Measurements from ENCODE around the gene TRAF1. TPM values are rescaled to one million over a fixed set of nuclear protein-coding genes. Genes with fewer than 3 reads are reported as not detected.
"Not testable (repeated sequence)": the region's sequence is repeated elsewhere in the genome, so short reads cannot be mapped to it uniquely, and the experiment has no call there.

TRAF1 gene, protein sequence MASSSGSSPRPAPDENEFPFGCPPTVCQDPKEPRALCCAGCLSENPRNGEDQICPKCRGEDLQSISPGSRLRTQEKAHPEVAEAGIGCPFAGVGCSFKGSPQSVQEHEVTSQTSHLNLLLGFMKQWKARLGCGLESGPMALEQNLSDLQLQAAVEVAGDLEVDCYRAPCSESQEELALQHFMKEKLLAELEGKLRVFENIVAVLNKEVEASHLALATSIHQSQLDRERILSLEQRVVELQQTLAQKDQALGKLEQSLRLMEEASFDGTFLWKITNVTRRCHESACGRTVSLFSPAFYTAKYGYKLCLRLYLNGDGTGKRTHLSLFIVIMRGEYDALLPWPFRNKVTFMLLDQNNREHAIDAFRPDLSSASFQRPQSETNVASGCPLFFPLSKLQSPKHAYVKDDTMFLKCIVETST
- 10 to 100 TPM; 12.3 to 21.0 (median 19.8) TPM for total RNA-seq

DNA sequence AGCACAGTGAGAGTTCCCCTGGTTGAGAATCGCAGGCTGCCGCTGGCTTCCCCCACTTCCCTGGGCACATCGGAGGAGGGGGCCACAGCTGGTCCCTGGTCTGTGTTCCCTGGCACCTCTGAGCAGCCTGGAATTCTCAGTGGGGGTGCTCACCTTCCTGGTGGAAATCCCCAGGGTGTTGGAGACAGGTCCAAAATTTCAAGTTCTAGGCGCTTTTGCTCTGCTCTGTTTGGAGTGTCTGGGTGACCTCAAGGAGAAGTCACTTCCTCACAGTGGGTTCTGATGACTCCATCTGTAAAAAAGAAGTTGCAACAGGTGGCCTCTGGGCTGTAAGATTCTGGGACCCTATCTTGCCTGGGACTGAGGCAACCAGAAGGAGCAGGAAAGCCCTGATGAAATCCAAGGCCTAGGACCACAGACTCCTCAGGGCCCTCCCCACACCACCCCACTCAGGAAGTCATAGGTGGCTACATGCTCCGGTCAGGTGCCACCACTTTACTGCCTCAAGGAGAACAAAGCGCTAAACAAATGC lies at the start of gene TRAF1:
TRAF1 (minus strand) TSS at position 400 of the 532 bp plus-strand sequence. CDS start 721 bp downstream, outside the sequence.
- peaks cover 0 to 50% (median 34%) of the 10 kb centered on the region in 4 donors for H3K4me1 ChIP-seq
- TF ChIP-seq CTCF (IDR thresholded peaks at IDR 0.05) = no peak
- peak within 1 kb of the TSS in 1 of 4 donors; percentile 5 for H3K4me3 ChIP-seq
- H3K27me3 ChIP-seq = no peaks in the 10 kb centered on the region
- no peaks in the 10 kb centered on the region for H3K36me3 ChIP-seq
- no peak for DNase-seq (ENCODE audit: low spot score in 2 of 2)
- 68 to 75% methylated on average over 6 of the region's 6 CpGs for WGBS, 2 donors
- H3K27ac ChIP-seq = peak within 1 kb of the TSS; percentile 19 to 97 (median 95)
- no peaks in the 10 kb centered on the region for H3K9me3 ChIP-seq

GRCh38 chr9:120974921-120975320 lies 48.3 kb upstream of the TRAF1 start:
- Histone ChIP-seq H3K9me3 (no peaks in the 10 kb centered on the region), H3K27me3 (no peaks in the 10 kb centered on the region), H3K4me1 (no peaks in the 10 kb centered on the region), H3K27ac (no peak overlapping the region), H3K4me3 (no peak overlapping the region), H3K36me3 (peaks cover 0 to 38% (median 0%) of the 10 kb centered on the region in 3 donors)
- DNase-seq (ENCODE audit: low spot score in 2 of 2) = no peak
- no peak for TF ChIP-seq EP300 (IDR thresholded peaks at IDR 0.05)
- TF ChIP-seq CTCF (IDR thresholded peaks at IDR 0.05) = no peak
- no peak for TF ChIP-seq POLR2A (IDR thresholded peaks at IDR 0.05)
- WGBS, 2 donors = 50 to 53% methylated on average over 1 of the region's 1 CpG

GRCh38 chr9:120974181-120974580 lies 47.6 kb upstream of the TRAF1 start:
- H3K27ac ChIP-seq = no peak overlapping the region
- H3K27me3 ChIP-seq = no peaks in the 10 kb centered on the region
- H3K4me1 ChIP-seq = no peaks in the 10 kb centered on the region
- H3K9me3 ChIP-seq = no peaks in the 10 kb centered on the region
- 74 to 81% methylated on average over 2 of the region's 2 CpGs for WGBS, 2 donors
- TF ChIP-seq EP300 (IDR thresholded peaks at IDR 0.05) (no peak), CTCF (IDR thresholded peaks at IDR 0.05) (no peak), POLR2A (IDR thresholded peaks at IDR 0.05) (no peak)
- H3K36me3 ChIP-seq = peaks cover 0 to 30% (median 0%) of the 10 kb centered on the region in 3 donors
- no peak for DNase-seq (ENCODE audit: low spot score in 2 of 2)
- H3K4me3 ChIP-seq = no peak overlapping the region

- Histone ChIP-seq H3K36me3 (peaks cover 0 to 23% (median 0%) of the 10 kb centered on the region in 3 donors), H3K27me3 (no peaks in the 10 kb centered on the region), H3K9me3 (no peaks in the 10 kb centered on the region), H3K4me3 (no peak overlapping the region), H3K27ac (no peak overlapping the region), H3K4me1 (peaks cover 0 to under 1% (median 0%) of the 10 kb centered on the region in 4 donors)
- no peak for DNase-seq (ENCODE audit: low spot score in 2 of 2)
- TF ChIP-seq POLR2A (IDR thresholded peaks at IDR 0.05) = no peak
- no peak for TF ChIP-seq EP300 (IDR thresholded peaks at IDR 0.05)
- no peak for TF ChIP-seq CTCF (IDR thresholded peaks at IDR 0.05)
Observed at GRCh38 chr9:120971938-120972337, 45.3 kb upstream of the TRAF1 start.

GRCh38 chr9:120971471-120971870 lies 44.9 kb upstream of the TRAF1 start:
- H3K4me3 ChIP-seq; DNase-seq (ENCODE audit: low spot score in 2 of 2); H3K27ac ChIP-seq; H3K9me3 ChIP-seq; H3K27me3 ChIP-seq; H3K4me1 ChIP-seq: not testable (repeated sequence)
- WGBS, 2 donors = 91 to 95% methylated on average over 9 of the region's 9 CpGs
- peaks cover 0 to 22% (median 0%) of the 10 kb centered on the region in 3 donors for H3K36me3 ChIP-seq

All from tibial nerve (tissue), 4 donors.